Measurements from ENCODE around the gene KIF19.

KIF19 gene

DNA sequence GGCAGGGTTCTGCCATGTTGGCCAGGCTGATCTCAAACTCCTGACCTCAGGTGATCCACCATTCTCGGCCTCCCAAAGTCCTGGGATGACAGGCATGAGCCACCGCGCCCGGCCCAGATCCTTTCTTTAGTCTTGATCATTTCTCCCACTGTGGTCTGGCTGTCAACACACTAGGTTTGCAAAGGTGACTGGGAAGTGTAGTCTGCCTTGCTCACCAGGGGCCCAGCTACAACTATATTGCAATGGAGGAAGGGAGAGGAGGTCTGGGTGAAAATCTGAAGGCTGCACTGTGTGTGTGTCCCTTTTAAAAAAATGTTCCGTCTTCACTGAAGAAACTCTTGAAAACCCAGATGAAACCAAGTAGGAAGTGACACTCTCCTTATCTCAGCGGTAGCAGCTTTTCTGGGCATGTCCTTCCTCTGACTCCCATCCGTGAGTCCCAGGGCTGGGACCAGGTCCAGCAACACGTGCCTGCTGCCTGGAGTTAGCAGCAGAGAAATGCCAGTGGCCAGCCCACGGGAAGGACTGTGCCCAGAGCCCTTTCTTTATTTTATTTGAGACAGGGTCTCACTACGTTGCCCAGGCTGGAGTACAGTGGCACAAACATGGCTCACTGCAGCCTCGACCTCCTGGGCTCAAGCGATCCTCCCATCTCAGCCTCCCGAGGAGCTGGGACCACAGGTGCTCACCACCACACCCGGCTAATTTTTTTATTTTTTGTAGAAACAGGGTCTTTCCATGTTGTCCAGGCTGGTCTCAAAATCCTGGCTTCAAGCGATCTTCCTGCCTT, 17.8 kb upstream of the KIF19 start:
- DNase-seq, result no peak

DNA sequence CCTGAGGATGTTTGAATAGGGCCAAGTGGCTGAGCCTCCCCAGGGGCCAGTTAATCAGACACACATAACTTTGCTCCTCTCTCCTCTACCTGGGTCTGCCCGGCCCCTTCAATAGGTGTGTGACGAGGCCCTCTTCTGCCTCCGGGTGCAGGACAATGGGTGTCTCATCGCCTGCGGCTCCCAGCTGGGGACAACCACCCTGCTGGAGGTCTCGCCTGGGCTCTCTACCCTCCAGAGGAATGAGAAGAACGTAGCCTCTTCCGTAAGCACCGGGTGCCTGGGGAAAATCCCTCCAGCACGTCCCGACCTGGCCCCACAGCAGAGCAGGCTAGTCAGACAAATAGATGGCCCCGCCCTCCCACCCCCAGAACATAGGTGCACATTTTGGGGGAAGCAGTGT, 16.1 kb upstream of the KIF19 start:
- DNase-seq, result no peak

DNA sequence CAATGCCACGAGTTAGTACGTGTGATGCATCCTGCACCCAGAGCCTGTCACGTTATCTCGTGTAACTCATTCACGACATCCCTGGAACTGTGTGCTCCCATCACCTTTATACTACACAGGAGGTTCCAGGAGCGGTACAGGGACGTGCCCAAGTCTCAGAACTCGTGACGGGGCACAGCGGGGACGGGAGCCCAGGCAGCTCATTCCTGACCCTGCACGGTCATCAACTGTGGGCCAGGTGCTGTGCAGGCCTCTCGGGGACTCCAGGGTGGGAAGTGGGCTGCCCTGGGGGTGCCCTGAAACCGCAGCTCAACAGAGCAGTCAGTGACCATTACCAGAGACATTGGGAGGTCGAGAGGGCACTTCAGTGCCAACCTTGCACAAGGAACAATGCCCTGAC, 11.1 kb upstream of the KIF19 start:
- no peak for DNase-seq

DNA sequence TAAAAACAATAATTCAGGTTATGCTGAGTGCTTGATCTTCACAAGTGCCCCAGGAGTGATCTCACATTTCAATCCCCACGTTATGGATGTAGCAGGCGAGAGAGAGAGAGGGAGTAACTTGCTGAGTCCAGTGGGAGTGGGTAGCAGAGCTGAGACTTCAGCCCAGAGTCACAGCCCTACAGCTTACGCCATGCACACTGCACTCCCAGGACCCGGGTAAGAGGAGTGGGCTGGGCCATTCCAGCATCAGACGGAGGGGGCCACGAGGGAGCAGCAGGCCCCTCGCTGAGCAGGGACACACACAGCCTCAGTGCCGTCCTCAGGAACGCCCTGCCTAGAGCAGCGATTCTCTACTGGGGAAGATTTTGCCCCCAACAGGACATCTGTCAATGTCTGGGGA, 9.8 kb upstream of the KIF19 start:
- no peak for DNase-seq

DNA sequence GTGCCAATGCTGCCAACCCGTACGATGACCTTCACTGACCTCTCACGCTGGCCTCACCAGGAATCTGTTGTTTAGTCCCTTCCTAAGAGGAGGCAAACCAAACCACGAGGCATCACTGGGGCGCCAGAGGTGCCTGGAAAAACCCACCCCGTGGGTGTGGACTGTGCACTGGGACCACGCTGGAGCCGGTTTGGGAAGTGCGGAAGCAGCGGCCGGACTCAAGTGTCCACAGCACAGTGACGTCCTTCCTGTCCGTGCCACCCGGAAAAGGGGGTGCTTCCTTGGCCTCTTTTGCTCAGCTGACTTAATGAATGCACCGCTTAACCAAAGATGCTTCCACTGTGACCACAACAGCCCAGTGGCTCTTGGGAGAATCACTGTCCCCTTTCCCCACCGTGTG, 9.0 kb upstream of the KIF19 start:
- no peak for DNase-seq

DNA sequence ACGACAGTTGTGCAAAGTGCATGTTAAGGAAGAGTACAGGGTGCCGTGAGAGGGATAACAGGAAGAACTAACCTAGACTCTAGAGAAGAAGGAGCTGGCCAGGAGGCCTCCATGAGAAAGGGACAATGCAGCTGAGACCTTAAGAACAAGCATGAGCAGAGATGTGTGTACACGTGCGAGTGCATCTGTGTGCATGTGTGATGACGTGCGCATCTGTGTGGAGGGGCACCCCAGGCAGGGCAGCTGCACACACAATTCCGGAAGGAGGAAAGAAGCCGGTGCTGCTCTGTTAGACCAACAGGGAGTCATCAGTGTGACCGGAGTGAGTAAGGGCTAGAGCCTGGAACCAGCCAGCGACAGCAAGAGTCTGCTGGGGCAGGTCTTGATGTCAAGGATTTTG, 7.6 kb upstream of the KIF19 start:
- DNase-seq, result no peak

DNA sequence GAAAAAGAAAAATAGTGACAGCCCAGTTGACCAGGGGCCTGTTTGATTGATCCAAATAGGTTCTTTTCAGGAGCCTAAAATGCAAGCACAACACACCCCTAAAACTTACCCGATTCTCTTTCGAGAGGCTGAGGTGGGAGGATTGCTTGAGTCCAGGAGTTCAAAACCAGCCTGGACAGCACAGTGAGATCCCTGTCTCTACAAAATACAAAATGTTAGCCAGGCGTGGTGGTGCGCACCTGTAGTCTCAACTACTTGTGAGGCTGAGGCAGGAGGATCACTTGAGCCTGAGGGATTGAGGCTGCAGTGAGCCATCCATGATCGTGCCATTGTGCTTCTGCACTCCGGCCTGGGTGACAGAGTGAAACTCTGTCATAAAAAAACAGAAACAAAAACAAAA, 1.5 kb upstream of the KIF19 start:
- no peak for DNase-seq

DNA sequence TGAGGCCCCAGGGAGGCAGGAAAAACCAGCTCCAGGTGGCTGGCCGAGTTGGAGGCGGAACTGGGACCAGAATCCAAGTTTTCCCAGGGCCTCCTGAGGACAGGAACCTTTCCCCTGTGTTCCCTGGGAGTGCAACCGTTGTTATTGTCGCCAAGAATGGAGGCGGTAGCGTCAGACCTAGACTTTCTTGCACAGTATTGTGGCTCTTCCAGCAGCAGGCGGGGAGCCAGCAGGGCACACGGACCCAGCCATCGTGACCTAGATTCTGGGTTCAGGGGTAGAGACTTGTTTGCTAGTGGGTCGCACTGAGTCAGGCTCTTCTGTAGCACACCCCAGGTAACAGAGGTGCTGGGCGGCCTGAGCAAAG, 667 bp upstream of the KIF19 start:
- DNase-seq, result no peak

DNA sequence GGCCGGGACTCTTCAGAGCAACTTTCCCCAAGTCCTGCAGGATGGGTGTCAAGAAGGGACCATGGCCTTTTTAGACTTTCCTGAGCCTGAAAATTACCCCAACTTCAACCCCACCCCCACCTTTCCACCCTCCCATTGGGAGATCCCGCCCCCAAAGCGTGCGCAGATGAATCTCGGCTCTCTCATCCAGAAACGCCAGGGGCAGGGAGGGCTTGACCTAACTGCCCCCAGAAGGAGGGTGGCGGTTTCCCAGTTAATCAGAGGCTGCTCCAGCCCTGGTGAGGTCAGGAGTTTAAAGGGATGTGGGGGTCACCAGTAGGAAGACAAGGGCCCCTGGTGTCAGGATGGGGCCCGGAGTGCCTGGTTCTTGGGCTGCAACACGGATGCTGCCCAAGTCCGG, 480 bp downstream of the KIF19 start:
- no peak for DNase-seq

DNA sequence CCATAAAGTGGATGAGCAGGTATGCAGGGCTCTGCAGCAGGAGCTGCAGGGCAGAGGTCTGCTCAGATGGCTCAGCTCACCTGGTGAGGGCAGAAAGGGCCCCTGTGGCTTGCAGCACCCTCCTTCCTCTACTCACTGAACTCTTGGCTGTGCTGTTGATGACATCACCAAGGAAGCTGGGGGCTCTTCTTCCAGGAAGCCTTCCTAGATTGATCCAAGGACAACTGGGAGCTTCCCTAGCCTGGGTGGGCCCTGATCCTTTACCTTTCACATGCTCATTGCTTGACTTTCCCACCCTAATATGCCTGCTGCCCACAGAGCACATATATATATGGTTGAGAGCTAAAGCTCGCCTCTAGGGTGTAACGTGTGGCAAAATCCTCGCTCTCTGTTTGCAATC, 2.5 kb downstream of the KIF19 start:
- DNase-seq, result no peak

DNA sequence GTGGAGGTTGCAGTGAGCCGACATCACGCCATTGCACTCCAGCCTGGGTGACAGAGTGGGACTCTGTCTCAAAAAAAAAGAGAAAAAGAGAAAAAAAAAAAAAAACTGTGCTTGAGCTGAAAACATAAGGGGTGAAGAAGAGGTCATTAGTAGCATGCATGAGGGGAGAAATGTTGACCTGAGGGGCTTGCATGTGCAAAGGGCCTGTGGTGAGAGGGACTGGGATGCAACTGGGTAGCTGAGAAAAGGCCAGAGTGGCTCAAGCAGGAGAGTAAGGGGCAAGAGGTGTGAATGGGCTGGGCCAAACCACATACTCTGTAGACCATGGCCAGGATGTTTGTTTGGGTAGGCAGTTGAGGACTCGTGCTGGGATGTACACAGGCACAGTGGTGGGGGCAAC, 3.4 kb downstream of the KIF19 start:
- DNase-seq, result no peak

DNA sequence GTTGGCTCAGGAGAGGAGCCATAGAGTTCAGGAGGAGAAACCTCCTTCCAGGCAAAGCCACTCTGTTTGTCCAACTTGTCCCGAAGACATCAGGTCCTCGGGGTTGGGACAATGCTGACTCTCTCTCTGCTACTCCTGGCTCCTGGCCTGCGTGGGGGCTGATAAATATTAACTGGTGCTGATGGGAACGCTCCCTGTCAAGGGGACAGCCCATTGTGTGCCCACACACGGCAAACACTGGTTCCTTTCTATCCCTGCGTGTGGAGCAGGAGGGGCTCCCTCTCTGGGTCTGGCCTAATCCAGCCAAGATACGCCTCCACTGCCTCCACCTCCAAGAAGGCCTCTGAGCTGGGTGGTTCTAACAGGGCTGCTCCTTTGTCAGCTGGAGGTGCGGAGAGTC, 4.4 kb downstream of the KIF19 start:
- DNase-seq, result no peak

DNA sequence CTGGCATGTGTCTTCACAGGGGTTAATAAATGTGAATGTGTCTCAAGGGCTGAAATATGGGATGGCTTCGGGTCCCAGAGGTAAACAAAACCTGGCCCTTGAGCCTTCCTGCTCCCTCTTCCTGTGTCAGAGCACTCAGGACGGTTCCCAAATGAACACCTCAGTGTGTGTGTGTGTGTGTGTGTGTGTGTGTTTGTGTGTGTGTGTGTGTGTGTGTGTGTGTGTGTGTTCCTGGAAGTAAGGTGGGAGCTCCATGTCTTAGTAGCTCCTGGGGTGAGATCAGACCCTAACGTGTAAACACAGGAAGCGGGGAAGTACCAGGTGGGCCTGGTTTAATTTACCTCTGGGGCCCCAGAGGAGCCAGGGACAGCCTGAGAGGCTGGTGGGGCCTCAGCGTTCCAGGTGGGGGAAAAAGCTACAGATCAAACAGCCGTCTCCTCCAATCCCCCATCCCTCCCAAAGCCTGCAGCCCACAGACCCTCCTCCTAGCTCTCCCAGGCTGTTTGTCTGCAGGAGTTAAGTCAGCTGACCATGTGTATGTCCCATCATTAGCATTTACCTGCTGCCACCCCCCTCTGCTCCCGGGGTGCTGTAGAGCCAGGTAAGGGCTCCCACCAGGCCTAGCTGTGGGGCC, 6.1 kb downstream of the KIF19 start:
- no peak for DNase-seq

DNA sequence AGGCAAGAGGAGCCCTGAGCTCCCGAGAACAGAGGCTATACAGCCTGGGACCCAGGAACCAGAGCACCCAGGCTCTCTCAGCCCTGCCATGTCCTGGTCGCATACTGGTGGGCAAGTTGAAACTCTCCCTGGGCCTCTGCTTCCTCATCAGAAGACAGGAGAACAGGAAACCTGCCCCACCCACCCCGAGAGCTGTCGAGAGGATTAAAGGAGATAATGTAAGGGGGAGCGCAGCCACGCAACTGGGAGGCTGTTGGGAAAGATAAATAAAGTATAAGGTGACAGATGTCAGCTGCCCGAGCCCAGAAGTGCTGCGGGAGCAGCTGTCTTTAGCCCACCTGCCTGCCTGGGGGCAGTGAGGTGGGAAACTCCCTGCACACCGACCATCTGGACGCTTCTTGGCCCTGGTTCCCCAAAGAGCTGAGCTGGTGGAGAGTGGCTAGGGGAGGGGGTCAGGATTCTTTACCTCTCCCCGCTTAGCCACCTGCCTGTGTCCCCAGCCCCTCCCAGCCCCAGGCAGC, 6.8 kb downstream of the KIF19 start:
- peak; percentile 58 for DNase-seq

DNA sequence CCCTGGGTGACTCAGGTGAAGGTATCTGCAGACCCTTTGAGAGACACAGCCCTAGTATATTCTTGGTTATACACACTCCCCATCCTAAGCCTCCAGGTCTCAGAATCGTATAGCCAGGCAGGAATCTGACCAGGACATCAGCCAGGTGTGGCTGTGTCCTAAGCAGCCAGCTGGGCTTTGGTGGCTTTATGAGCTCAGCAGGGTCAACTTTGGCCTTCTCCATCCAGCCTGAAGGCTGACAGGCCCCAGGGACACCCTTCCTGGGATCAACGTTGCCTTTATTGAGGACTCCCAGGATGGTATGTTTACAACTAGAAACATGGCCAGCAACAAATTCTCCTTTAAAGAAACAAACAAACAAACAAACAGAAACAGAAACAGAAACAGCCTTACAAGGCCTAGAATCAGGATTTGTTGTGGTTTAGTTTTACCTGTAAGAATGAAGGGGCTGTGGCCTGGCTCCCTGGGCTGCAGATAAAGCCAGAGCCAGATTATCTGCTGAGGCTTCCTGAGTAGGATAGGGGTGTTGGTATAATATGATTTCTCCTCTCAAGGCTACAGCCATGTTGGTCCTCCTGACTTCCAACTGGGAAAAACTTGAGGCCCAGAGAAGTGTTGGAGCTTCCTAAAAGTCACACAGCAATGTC, 8.5 kb downstream of the KIF19 start:
- DNase-seq, result no peak

DNA sequence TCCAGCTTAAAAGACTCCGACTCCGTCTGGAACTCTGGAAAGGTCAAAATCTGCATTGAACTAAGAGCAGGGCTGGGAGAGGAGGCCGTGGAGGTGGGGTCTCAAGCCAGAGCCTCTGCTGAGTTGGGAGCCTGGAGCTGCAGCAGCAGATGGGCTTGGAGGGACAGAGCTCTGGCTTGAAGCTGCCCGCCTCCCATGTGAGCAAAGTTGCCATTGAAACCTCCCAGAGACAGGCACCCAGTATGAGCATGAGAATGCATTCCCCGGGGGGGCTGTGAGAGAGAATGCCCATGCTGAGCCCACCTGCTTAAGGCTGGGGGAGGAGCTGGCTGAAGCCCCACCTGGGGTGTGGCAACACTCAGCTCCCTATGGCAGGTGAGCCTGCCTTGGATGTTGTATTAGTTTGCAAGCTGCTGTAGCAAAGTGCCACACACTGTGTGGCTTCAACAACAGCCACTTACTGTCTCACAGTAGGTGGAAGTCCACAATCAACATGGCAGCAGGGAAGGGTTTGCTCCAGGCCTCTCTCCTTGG, 9.6 kb downstream of the KIF19 start:
- DNase-seq, result no peak

DNA sequence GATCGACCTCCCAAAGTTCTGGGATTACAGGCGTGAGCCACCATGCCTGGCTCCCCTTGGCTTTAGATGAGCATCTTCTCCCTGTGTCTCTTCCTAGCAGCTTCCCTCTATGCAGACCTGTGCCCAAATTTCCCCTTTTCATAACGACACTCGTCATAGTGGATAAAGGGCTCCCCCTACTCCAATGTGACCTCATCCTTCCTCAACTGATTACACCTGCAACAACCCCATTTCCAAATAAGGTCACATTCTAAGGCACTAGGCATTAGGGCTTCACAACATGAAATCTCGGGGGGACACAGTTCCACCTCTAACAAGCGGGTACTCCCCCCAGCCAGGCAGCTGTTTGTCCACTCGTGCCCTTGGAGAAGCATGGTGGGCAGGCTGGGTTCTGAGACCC, 10.3 kb downstream of the KIF19 start:
- DNase-seq, result no peak

DNA sequence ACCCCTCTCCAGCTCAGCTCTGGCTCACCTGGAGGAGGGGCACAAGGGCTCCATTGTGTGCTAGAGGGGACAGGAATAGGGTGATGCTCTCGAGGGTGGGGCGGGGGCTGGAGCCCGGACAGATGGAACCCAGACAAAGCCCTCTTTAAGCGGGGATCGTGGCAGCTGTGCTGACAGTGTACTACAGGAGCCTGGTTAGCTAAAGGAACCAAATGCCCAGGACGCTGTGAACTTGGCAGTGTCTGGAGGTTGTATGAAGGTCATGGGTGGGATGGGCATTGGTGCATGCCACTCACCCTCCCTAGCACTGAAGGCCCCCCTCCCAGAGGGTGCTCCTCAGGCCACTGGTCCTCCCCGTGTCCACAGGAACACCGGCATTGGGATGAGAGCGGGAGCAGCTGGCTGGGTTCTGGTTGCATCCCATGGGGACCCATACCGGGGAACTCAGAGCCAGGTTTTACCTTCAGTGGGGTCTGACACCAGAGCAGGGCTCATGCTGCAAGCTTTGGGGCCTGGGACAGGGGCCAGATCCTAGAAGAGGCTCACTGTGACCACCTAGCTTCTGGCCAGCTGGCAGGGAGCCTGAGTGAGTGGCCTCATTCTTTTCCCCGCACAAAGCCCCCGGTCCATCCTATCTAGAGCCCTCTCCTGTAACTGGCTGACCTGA, 11.9 kb downstream of the KIF19 start:
- no peak for DNase-seq

DNA sequence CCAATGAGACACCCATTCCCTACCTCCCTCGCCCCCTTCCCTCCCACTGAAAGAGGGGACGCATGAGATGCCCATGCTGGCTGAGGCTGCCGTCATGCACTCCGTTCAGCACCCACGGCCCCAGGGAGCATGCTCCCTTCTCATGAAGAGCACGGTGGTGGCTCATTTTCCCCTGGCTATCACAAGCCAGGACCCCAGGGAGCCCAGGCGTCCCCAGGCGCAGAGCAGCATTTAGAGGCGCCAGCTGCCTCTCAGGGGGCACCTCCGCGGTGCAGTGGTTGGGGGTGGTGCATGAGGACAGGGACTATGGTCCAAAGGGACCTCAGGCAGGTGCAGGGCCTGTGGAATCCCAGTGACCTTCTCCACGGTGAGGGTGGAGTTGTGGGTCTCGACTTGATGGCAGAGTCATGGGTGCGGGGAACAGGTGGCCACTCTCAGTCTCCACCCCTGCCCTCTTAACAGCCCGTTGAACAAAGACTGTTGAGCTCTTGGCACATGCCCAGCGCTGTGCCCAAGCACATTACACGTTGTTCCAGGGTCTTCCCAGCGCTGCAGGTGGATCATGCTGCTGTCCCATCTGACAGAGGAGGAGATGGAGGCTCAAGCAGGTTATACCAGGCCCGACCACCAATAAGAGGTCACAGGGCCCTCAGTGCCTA, 13.6 kb downstream of the KIF19 start:
- DNase-seq, result no peak

DNA sequence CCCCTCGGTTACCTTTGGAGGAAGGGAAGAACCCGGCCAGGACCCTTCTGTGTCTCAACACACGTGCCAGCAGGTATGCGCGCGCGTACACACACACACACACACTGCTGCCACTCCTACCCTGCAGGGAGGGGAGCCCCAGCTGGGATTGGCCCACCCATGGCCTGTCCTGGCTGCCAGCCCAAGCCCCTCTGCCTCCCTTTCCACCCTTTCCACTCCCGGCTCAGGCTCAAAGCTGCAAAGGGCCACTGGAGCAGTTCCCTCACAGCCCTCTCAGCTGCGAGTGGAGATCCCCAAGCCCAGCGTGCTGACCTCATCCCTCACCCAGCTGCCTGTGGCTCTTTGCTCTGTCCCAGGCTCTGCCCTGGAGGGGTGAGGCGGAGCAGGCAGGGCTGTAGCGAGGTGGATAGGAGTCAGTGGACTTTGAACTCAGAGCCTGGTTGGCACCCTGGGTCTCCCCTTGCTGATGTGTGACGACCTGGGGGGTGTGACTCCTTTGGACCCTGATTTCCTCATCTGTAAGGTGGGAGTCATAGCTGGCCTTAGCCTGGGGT, 14.5 kb downstream of the KIF19 start:
- DNase-seq, result no peak

DNA sequence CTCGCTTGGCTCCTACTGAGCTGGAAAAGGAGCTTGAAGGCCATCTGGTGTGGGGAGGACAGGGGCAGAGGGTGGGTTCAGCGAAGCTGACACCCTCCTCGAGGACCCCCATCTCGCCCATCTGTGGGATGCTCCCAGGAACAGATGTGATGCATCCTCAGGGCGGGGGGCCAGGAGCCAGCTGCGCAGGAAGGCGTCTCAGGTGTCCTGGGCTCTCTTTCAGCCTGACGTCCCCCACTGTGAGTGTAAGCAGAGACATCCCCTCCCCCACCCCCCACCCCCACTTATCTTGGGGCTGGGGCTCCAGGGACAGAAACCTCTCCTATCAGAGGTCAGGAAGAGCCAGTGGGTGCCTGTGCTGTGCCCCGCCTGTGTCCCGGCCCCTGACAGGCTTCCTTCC, 16.2 kb downstream of the KIF19 start:
- DNase-seq, result no peak

DNA sequence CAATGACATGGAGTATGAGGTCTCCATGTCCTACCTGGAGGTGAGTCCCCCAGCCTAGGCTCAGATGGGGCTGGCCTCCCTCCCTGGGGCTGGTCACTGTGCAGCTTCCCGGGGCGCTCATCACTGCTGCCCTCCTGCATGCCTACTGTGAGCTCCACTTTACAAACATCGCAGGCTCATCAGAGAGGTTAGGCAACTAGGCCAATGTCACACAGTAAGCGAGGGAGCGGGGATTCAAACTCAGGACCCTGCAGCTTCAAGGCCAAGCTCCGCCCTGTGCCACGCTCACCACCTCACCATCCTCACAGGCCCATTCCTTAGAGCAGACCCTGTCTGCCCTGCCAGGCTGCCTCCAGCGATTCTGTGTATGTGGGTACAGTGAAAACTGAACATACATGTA, 17.1 kb downstream of the KIF19 start:
- DNase-seq, result no peak
